GM18870 (cell line): ENCODE measurements around the gene ARHGAP19.
"Not testable (repeated sequence)": the region's sequence is repeated elsewhere in the genome, so short reads cannot be mapped to it uniquely, and the experiment has no call there.

Experiments
- ATAC-seq: cut with Tn5 transposase; IDR thresholded peaks from one replicate; pipeline ENCODE4 v1.9.1; 2021; ENCODE audit warnings: moderate library complexity; ENCODE audit not compliant: unreplicated experiment

The ARHGAP19 gene

GRCh38 chr10:97290076-97290475 is 2.4 kb downstream of the ARHGAP19 start:
- not testable (repeated sequence) for ATAC-seq

GRCh38 chr10:97280783-97281182 is 11.7 kb downstream of the ARHGAP19 start:
- no peak for ATAC-seq

GRCh38 chr10:97279121-97279815 is 13.2 kb downstream of the ARHGAP19 start:
- no peak for ATAC-seq

- no peak for ATAC-seq
Observed at GRCh38 chr10:97278491-97278989, 13.9 kb downstream of the ARHGAP19 start.

- ATAC-seq = no peak
Observed at GRCh38 chr10:97277551-97277950, 14.9 kb downstream of the ARHGAP19 start.

- ATAC-seq = no peak
Observed at GRCh38 chr10:97274828-97275227, 17.6 kb downstream of the ARHGAP19 start.

- no peak for ATAC-seq
Observed at GRCh38 chr10:97273700-97274099, 18.7 kb downstream of the ARHGAP19 start.

GRCh38 chr10:97270523-97271154 is 21.8 kb downstream of the ARHGAP19 start:
- ATAC-seq = no peak

GRCh38 chr10:97267671-97268070 is 24.8 kb downstream of the ARHGAP19 start:
- ATAC-seq = no peak

- not testable (repeated sequence) for ATAC-seq
Observed at GRCh38 chr10:97265095-97265494, 27.3 kb downstream of the ARHGAP19 start.

- no peak for ATAC-seq
Observed at GRCh38 chr10:97263971-97264370, 28.5 kb downstream of the ARHGAP19 start.

- ATAC-seq = no peak
Observed at GRCh38 chr10:97261656-97262055, 30.8 kb downstream of the ARHGAP19 start.

GRCh38 chr10:97261183-97261582 is 31.3 kb downstream of the ARHGAP19 start:
- no peak for ATAC-seq

- no peak for ATAC-seq
Observed at GRCh38 chr10:97259119-97259518, 33.3 kb downstream of the ARHGAP19 start.

GRCh38 chr10:97256356-97256755 is 36.1 kb downstream of the ARHGAP19 start:
- no peak for ATAC-seq

GRCh38 chr10:97255512-97256293 is 36.7 kb downstream of the ARHGAP19 start:
- no peak for ATAC-seq

GRCh38 chr10:97254694-97255093 is 37.7 kb downstream of the ARHGAP19 start:
- ATAC-seq = no peak

GRCh38 chr10:97250952-97251351 is 41.5 kb downstream of the ARHGAP19 start:
- no peak for ATAC-seq

GRCh38 chr10:97243836-97244235 is 48.6 kb downstream of the ARHGAP19 start:
- ATAC-seq = no peak

GRCh38 chr10:97238855-97239254 is 53.6 kb downstream of the ARHGAP19 start:
- no peak for ATAC-seq

- no peak for ATAC-seq
Observed at GRCh38 chr10:97235353-97235752, 57.1 kb downstream of the ARHGAP19 start.

- ATAC-seq = no peak
Observed at GRCh38 chr10:97234400-97234799, 58.0 kb downstream of the ARHGAP19 start.
